Mesenchymal stem cell (in vitro differentiated cells and primary cell): Measurements from ENCODE around the gene IL10RB.
"Not testable (repeated sequence)": the region's sequence is repeated elsewhere in the genome, so short reads cannot be mapped to it uniquely, and the experiment has no call there.

Source experiments
- DNase-seq: peaks from one replicate; pipeline ENCODE4 v3.0.0-alpha.2; 2013
- H2AFZ ChIP-seq: one replicate; pipeline ENCODE4 v1.6.1; 2013; ENCODE audit warnings: low read depth, mild to moderate bottlenecking, control low read depth, inconsistent platforms, low read length, moderate library complexity
- H2AK5ac ChIP-seq: 2 replicates; pipeline ENCODE4 v1.6.1; 2013; ENCODE audit warnings: low read length, moderate library complexity, mild to moderate bottlenecking, inconsistent platforms; ENCODE audit not compliant: severe bottlenecking
- H2BK120ac ChIP-seq: one replicate; pipeline ENCODE4 v1.6.1; 2013; ENCODE audit warnings: low read depth, mild to moderate bottlenecking, inconsistent platforms, low read length, moderate library complexity
- H2BK12ac ChIP-seq, 2 experiments: one replicate each; pipeline ENCODE4 v1.6.1; 2013; ENCODE audit warnings: inconsistent platforms in 2 of 2, low read length in 2 of 2, mild to moderate bottlenecking in 2 of 2, moderate library complexity in 2 of 2, control low read depth in 1 of 2
- H2BK15ac ChIP-seq: one replicate; pipeline ENCODE4 v1.6.1; 2013; ENCODE audit warnings: mild to moderate bottlenecking, low read depth, inconsistent platforms; ENCODE audit not compliant: poor library complexity, severe bottlenecking
- H2BK5ac ChIP-seq: 2 replicates; pipeline ENCODE4 v1.6.1; 2013; ENCODE audit warnings: low read depth, mild to moderate bottlenecking, low read length, control low read depth, inconsistent platforms; ENCODE audit not compliant: poor library complexity, severe bottlenecking
- H3K14ac ChIP-seq, 2 experiments: one replicate each; pipeline ENCODE4 v1.6.1; 2013; ENCODE audit warnings: inconsistent platforms in 2 of 2, low read length in 2 of 2, control low read depth in 1 of 2, mild to moderate bottlenecking in 1 of 2, moderate library complexity in 1 of 2
- H3K18ac ChIP-seq, 2 experiments: one replicate each; pipeline ENCODE4 v1.6.1; 2013; ENCODE audit warnings: inconsistent platforms in 2 of 2, low read length in 2 of 2, control low read depth in 1 of 2, low read depth in 1 of 2, mild to moderate bottlenecking in 1 of 2
- H3K23ac ChIP-seq, 2 experiments: one replicate each; pipeline ENCODE4 v1.6.1; 2013; ENCODE audit warnings: inconsistent platforms in 2 of 2, low read length in 2 of 2, mild to moderate bottlenecking in 2 of 2, moderate library complexity in 2 of 2, control low read depth in 1 of 2
- H3K27ac ChIP-seq: 2 replicates; pipeline ENCODE4 v1.5.1; 2013; ENCODE audit warnings: mild to moderate bottlenecking, moderate library complexity, low read length, control low read depth, inconsistent platforms; ENCODE audit not compliant: poor library complexity, severe bottlenecking
- H3K27me3 ChIP-seq, 2 experiments: 2 replicates each; pipeline versions ENCODE4 v1.6.1 to v1.7.0; 2013; ENCODE audit warnings: low read length in 2 of 2, mild to moderate bottlenecking in 2 of 2, moderate library complexity in 2 of 2, control low read depth in 1 of 2, inconsistent platforms in 1 of 2; ENCODE audit not compliant: control insufficient read depth in 1 of 2, insufficient read depth in 1 of 2
- H3K36me3 ChIP-seq, 2 experiments: 2 replicates each; pipeline versions ENCODE4 v1.6.1 to v1.7.0; 2013; ENCODE audit warnings: low read length in 2 of 2, control low read depth in 1 of 2, inconsistent platforms in 1 of 2, low read depth in 1 of 2, mild to moderate bottlenecking in 1 of 2; ENCODE audit not compliant: insufficient read depth in 2 of 2, control insufficient read depth in 1 of 2
- H3K4ac ChIP-seq, 2 experiments: one replicate each; pipeline ENCODE4 v1.6.1; 2013; ENCODE audit warnings: inconsistent platforms in 2 of 2, low read length in 2 of 2, mild to moderate bottlenecking in 2 of 2, moderate library complexity in 2 of 2, control low read depth in 1 of 2, low read depth in 1 of 2
- H3K4me1 ChIP-seq: 2 replicates; pipeline ENCODE4 v1.6.1; 2013; ENCODE audit warnings: low read depth, low read length, control low read depth; ENCODE audit not compliant: control insufficient read depth, insufficient read depth
- H3K4me2 ChIP-seq: 2 replicates; pipeline ENCODE4 v1.6.1; 2013; ENCODE audit warnings: low read length, mild to moderate bottlenecking, inconsistent platforms; ENCODE audit not compliant: poor library complexity, severe bottlenecking
- H3K4me3 ChIP-seq, 2 experiments: 2 replicates each; pipeline versions ENCODE4 v1.5.1 to v1.7.0; 2013; ENCODE audit warnings: low read length in 2 of 2, mild to moderate bottlenecking in 2 of 2, control low read depth in 1 of 2, low read depth in 1 of 2; ENCODE audit not compliant: insufficient read depth in 1 of 2
- H3K79me1 ChIP-seq: replicated peaks from 2 replicates; pipeline ENCODE4 v1.6.1; 2013; ENCODE audit warnings: mild to moderate bottlenecking, control low read depth, low read length, inconsistent platforms; ENCODE audit not compliant: poor library complexity, severe bottlenecking
- H3K9ac ChIP-seq: 2 replicates; pipeline ENCODE4 v1.7.0; 2013; ENCODE audit warnings: mild to moderate bottlenecking, low read length, moderate library complexity
- H3K9me3 ChIP-seq: 2 replicates; pipeline ENCODE4 v1.7.0; 2013; ENCODE audit warnings: mild to moderate bottlenecking, low read length; ENCODE audit not compliant: control insufficient read depth
- H4K8ac ChIP-seq: one replicate; pipeline ENCODE4 v1.6.1; 2013; ENCODE audit warnings: inconsistent platforms, mild to moderate bottlenecking, low read length, moderate library complexity
- H4K91ac ChIP-seq: one replicate; pipeline ENCODE4 v1.6.1; 2013; ENCODE audit warnings: mild to moderate bottlenecking, low read length, inconsistent platforms
- WGBS: methylation state at CpG from one replicate; pipeline ENCODE4 v1.1.7; 2013; ENCODE audit warnings: mixed read lengths; 5-methylcytosine and 5-hydroxymethylcytosine counted together

Gene IL10RB

DNA sequence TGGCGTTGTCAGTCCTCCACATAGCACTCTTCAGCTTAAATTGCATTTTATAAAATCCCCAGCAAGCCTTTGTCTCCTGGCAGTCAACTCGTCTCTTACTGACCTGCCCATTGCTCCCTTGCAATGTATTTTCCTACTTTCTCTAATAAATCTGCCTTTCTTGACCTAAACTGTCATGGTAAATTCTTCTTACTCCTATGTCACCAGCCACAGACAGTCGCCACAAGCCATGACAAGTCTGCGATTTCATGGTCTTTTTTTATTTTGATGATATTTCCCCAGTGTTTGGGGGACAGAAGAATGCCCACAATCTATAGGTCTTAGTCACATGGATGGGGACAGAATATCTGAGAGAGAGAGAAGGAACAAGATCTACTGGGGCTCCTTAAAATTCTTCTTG lies 28.0 kb upstream of the IL10RB start:
- no peak overlapping the region for H3K14ac ChIP-seq
- no peaks in the 10 kb centered on the region for H3K9me3 ChIP-seq
- H4K91ac ChIP-seq, result no peak overlapping the region
- peaks cover 5 to 11% of the 10 kb centered on the region in 2 experiments for H3K36me3 ChIP-seq
- no peak for DNase-seq
- H2BK5ac ChIP-seq, result no peak overlapping the region
- H2BK15ac ChIP-seq, result no peak overlapping the region
- H3K18ac ChIP-seq, result no peak overlapping the region
- H3K4me3 ChIP-seq, result no peak overlapping the region
- H3K4me2 ChIP-seq, result no peak overlapping the region
- H3K27me3 ChIP-seq, result no peaks in the 10 kb centered on the region
- no peak overlapping the region for H2AFZ ChIP-seq
- H3K79me1 ChIP-seq, result peaks cover 32% of the 10 kb centered on the region
- H3K4me1 ChIP-seq, result peaks cover 4% of the 10 kb centered on the region
- H3K23ac ChIP-seq, result no peak overlapping the region
- no peak overlapping the region for H3K9ac ChIP-seq
- no peak overlapping the region for H2BK120ac ChIP-seq
- no peak overlapping the region for H3K27ac ChIP-seq
- no peak overlapping the region for H2BK12ac ChIP-seq
- no peak overlapping the region for H2AK5ac ChIP-seq
- no peak overlapping the region for H3K4ac ChIP-seq
- no peak overlapping the region for H4K8ac ChIP-seq
- WGBS, result 94% methylated on average over 4 of the region's 4 CpGs

DNA sequence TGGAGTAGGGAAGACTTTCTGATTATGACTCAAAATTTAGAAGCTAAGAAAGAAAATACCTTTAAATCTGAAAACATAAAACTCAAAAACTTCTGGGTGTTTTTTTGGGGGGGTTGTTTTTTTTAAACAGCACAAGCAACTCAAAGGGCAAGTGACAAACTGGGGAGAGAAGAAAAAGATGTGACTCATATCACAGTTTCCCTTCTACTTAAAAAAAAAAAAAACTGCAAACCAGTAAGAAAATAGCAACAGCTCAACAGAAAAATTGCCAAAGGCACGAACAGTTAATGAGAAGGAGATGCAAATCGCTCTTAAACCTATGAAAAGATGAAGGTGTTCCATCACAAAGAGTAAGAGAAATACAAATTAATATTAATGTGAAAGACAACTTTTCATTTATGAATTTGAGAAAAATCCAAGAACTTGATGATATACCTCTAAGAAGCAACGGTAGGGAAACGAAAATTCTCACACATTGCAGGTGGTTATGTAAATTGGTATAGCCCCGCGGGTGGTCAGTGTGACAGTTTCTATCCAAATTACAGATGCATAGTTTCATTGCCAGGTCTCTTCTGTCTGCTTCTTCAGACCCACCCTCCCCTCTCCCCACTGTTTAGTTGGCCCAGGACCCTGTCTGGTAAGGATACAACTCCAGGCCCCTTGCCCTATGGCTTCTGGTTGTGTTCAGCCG lies 27.5 kb upstream of the IL10RB start:
- Histone ChIP-seq H3K4ac (no peak overlapping the region), H3K18ac (no peak overlapping the region), H2AFZ (no peak overlapping the region), H3K14ac (no peak overlapping the region), H3K23ac (no peak overlapping the region), H3K79me1 (peaks cover 32% of the 10 kb centered on the region), H2BK15ac (no peak overlapping the region), H4K8ac (no peak overlapping the region), H2BK12ac (no peak overlapping the region), H3K27me3 (no peaks in the 10 kb centered on the region), H3K4me2 (no peak overlapping the region), H3K4me1 (peaks cover 4% of the 10 kb centered on the region), H3K27ac (no peak overlapping the region), H2BK5ac (no peak overlapping the region), H3K9me3 (no peaks in the 10 kb centered on the region), H2AK5ac (no peak overlapping the region), H3K36me3 (peaks cover 11 to 13% of the 10 kb centered on the region in 2 experiments), H2BK120ac (no peak overlapping the region), H3K9ac (no peak overlapping the region), H3K4me3 (no peak overlapping the region), H4K91ac (no peak overlapping the region)
- DNase-seq, result no peak
- 86% methylated on average over 6 of the region's 7 CpGs for WGBS

DNA sequence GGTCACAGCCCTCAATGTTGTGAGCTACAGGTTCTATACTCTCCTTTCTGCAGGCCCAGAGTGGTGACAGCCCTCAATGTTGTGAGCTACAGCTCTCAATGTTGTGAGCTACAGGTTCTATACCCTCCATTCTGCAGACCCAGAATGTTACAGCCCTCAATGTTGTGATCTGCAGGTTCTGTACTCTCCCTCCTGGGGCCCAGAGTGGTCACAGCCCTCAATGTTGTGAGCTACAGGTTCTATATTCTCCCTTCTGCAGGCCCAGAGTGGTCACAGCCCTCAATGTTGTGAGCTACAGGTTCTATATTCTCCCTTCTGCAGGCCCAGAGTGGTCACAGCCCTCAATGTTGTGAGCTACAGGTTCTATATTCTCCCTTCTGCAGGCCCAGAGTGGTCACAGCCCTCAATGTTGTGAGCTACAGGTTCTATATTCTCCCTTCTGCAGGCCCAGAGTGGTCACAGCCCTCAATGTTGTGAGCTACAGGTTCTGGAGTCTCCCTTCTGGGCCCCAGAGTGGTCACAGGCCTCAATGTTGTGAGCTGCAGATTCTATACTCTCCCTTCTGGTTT lies 26.5 kb upstream of the IL10RB start:
- H2BK12ac ChIP-seq, H3K4me3 ChIP-seq, H3K4me1 ChIP-seq, H3K27me3 ChIP-seq, H2BK15ac ChIP-seq, H3K9me3 ChIP-seq, H3K4ac ChIP-seq, H2AFZ ChIP-seq, H4K8ac ChIP-seq, H2BK120ac ChIP-seq, H3K27ac ChIP-seq, H3K4me2 ChIP-seq, H3K18ac ChIP-seq, H2BK5ac ChIP-seq, H2AK5ac ChIP-seq, H4K91ac ChIP-seq, DNase-seq, H3K9ac ChIP-seq, H3K23ac ChIP-seq, H3K14ac ChIP-seq: not testable (repeated sequence)
- Histone ChIP-seq H3K36me3 (peaks cover 15 to 17% of the 10 kb centered on the region in 2 experiments), H3K79me1 (peaks cover 34% of the 10 kb centered on the region)

DNA sequence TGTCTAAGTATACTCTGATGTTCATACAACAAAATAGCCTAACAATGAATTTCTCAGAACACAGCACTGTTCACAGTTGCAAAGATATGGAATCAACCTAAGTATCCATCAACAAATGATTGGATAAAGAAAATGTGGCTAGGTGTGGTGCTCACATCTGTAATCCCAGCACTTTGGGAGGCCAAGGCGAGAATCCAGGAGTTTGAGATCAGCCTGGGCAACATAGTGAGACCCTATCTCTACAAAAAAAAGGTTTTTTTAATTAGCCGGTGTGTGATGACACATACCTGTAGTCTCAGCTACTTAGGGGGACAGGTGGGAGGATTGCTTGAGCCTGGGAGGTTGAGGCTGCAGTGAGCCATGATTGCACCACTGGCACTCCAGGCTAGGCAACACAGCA lies 25.8 kb upstream of the IL10RB start:
- Histone ChIP-seq H3K4me3 (no peak overlapping the region), H2BK120ac (no peak overlapping the region), H2BK12ac (no peak overlapping the region), H3K9me3 (no peaks in the 10 kb centered on the region), H3K23ac (no peak overlapping the region), H3K36me3 (peaks cover 17 to 25% of the 10 kb centered on the region in 2 experiments), H3K4me1 (peaks cover 4% of the 10 kb centered on the region), H3K14ac (no peak overlapping the region), H4K8ac (no peak overlapping the region), H3K4me2 (no peak overlapping the region), H2BK5ac (no peak overlapping the region), H3K4ac (no peak overlapping the region), H2BK15ac (no peak overlapping the region), H4K91ac (no peak overlapping the region), H3K79me1 (peaks cover 31% of the 10 kb centered on the region), H3K27me3 (no peaks in the 10 kb centered on the region), H3K27ac (no peak overlapping the region), H2AK5ac (no peak overlapping the region), H3K18ac (no peak overlapping the region), H3K9ac (no peak overlapping the region), H2AFZ (no peak overlapping the region)
- no peak for DNase-seq
- WGBS, result 89% methylated on average over 2 of the region's 2 CpGs
